ENCODE results near the gene ERICH6B.

GRCh38 chr13:45629940-45630339 is 14.4 kb upstream of the ERICH6B start:
- TF ChIP-seq EZH2 (IDR thresholded peaks at IDR 0.05; ENCODE audit: borderline replicate concordance, low read length) (no peak), CTCF (conservative IDR thresholded peaks at IDR 0.05 in 1 of 2, IDR thresholded peaks at IDR 0.05 in 1 of 2; ENCODE audit: extremely low read depth in 1 of 2, insufficient read depth in 1 of 2, low read depth in 1 of 2, low read length in 2 of 2) (no peak)
